Stimulated activated naive CD8-positive, alpha-beta T cell treated with anti-CD3 and anti-CD28 coated beads, Interleukin-15, Interleukin-2, amounts not matched to agents 100 ng/mL and 50 ng/mL, for 24 hours (primary cell): ENCODE measurements around the gene SERINC4.
A peak's percentile ranks its signal among the peaks of the same experiment; 100 is the strongest.
"Not testable (repeated sequence)": the region's sequence is repeated elsewhere in the genome, so short reads cannot be mapped to it uniquely, and the experiment has no call there.

ENCODE experiments used
- H3K27ac Mint-ChIP-seq: one replicate; pipeline ENCODE4 v1.8.0; 2021; ENCODE audit warnings: mild to moderate bottlenecking, mixed read lengths
- H3K27me3 Mint-ChIP-seq: one replicate; pipeline ENCODE4 v1.8.0; 2021; ENCODE audit warnings: mixed read lengths
- H3K36me3 Mint-ChIP-seq: one replicate; pipeline ENCODE4 v1.8.0; 2021; ENCODE audit warnings: low read depth, mixed read lengths
- H3K4me1 Mint-ChIP-seq: one replicate; pipeline ENCODE4 v1.8.0; 2021; ENCODE audit warnings: low read depth, mixed read lengths
- H3K4me3 Mint-ChIP-seq: one replicate; pipeline ENCODE4 v1.8.0; 2021; ENCODE audit warnings: mild to moderate bottlenecking, mixed read lengths
- H3K9me3 Mint-ChIP-seq: one replicate; pipeline ENCODE4 v1.8.0; 2021; ENCODE audit warnings: mixed read lengths

Gene SERINC4

DNA sequence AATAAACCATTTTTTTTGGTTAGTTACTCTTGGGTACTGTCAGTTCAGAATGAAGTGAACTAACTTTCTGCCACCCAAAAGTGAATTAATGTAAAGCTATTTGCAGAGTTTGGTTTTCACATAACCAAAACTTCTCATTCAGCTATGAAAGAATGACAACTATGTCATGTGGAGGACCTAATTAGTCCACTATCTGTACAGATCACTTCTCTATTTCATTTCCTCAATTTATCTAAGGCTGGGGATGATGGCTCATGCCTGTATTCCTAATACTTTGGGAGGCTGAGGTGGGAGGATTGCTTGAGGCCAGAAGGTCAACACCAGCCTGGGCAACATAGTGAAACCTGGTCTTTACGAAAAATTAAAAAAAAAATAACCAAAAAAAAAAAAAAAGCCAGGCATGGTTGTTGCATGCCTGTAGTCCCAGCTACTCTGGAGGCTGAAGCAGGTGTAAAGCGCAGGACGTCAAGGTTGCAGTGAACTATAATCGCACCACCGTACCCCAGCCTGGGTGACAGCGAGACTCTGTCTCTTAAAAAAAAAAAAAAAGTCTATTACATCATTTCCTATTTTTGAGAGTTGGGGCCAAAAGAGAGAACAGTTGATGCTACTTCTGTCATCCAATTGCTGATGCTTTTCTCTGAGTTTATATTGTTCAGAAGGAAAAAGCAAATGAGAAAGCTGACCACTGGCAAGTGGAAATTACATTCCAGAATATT lies 9.1 kb upstream of the SERINC4 start:
- Mint-ChIP-seq H3K4me3 (no peak overlapping the region), H3K4me1 (peaks cover 15% of the 10 kb centered on the region), H3K9me3 (no peaks in the 10 kb centered on the region), H3K36me3 (peaks cover 78% of the 10 kb centered on the region), H3K27ac (peak overlapping the region; percentile 76), H3K27me3 (no peaks in the 10 kb centered on the region)

DNA sequence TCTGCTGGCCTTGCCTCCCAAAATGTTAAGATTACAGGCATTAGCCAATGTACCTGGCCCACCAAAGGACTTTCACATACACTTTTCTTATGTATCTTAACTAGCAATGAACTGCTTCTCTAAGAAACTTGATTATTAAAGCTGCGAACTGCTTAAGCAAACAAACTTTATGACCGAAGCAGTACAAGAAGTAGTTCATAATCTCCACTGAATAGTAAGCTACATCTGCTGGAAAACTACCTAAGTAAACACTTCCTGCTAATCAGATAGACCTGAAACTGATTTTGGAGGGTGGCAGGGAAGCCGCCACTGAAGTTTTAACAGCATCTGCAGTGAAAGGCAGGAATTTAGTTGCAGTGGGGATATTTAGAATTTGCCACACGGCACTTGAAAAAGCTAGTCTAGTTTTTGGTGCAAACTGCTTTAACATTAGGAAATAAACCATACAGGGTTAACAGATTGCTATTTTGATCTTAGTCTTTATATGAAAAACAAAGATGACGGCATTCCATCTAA lies 8.5 kb upstream of the SERINC4 start:
- peaks cover 74% of the 10 kb centered on the region for H3K36me3 Mint-ChIP-seq
- no peak overlapping the region for H3K4me3 Mint-ChIP-seq

DNA sequence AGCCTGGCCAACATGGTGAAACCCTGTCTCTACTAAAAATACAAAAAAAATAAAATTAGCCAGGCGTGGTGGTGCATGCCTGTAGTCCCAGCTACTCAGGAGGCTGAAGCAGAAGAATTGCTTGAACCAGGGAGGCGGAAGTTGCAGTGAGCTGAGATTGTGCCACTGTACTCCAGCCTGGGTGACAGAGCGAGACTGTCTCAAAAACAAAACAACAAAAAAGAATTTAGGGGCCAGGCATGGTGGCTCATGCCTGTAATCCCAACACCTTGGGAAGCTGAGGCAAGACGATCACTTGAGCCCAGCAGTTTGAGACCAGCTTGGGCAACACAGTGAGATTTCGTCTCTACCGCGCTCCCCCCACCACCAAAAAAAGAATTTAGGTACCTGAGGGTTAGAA lies 2.7 kb upstream of the SERINC4 start:
- not testable (repeated sequence) for H3K9me3 Mint-ChIP-seq, H3K27me3 Mint-ChIP-seq, H3K4me3 Mint-ChIP-seq
- Mint-ChIP-seq H3K27ac (peak overlapping the region; percentile 26), H3K36me3 (peaks cover 81% of the 10 kb centered on the region), H3K4me1 (peaks cover 36% of the 10 kb centered on the region)

More for the DNA sequence above, 8.5 kb upstream of the SERINC4 start:
- peaks cover 15% of the 10 kb centered on the region for H3K4me1 Mint-ChIP-seq
- no peaks in the 10 kb centered on the region for H3K27me3 Mint-ChIP-seq
- H3K9me3 Mint-ChIP-seq, result no peaks in the 10 kb centered on the region
- H3K27ac Mint-ChIP-seq, result no peak overlapping the region

DNA sequence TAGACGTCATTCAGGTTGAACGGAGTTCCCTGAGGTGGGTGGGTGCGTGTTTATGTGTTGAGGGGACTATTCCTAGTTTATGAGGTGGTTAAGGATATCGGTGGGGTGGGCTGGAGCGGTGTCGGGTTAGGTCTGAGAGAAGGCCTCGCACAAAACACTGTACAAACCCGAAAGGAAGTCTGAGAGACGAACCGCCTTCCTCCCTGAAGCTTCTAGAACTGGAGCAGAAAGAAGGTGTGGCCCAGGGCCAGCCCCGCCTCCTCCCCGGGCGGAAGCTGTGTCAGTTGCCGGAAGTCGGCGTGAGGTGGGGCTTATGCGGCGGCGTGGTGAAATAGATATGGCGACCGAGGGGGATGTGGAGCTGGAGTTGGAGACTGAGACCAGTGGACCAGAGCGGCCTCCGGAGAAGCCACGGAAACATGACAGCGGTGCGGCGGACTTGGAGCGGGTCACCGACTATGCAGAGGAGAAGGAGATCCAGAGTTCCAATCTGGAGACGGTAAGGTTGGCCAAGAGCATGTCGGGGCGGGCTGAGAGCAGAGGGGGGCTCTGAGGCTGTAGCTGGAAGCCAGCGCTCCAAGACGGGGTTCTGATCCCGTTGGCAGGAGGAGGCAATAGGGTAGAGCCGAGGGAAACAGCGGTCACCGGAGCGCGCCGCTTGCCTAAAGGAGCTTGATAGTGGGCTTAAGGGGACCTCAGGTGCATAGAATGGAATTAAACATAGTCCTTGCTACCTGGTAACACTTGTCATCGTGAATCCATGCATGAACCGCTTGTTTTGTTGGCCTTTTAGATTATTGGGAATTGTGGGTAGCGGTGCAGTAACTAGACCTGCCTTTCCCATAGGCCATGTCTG lies 494 bp upstream of the SERINC4 start, which contains the start of gene HYPK:
Gene HYPK (plus strand): TSS at position 314 of the 856 bp plus-strand sequence. CDS start 24 bp downstream, at position 338.
- H3K4me3 Mint-ChIP-seq, result peak within 1 kb of the TSS; percentile 97
- H3K9me3 Mint-ChIP-seq, result no peaks in the 10 kb centered on the region
- H3K4me1 Mint-ChIP-seq, result peaks cover 40% of the 10 kb centered on the region
- H3K27ac Mint-ChIP-seq, result peak within 1 kb of the TSS; percentile 98
- H3K36me3 Mint-ChIP-seq, result peaks cover 76% of the 10 kb centered on the region
- no peaks in the 10 kb centered on the region for H3K27me3 Mint-ChIP-seq

DNA sequence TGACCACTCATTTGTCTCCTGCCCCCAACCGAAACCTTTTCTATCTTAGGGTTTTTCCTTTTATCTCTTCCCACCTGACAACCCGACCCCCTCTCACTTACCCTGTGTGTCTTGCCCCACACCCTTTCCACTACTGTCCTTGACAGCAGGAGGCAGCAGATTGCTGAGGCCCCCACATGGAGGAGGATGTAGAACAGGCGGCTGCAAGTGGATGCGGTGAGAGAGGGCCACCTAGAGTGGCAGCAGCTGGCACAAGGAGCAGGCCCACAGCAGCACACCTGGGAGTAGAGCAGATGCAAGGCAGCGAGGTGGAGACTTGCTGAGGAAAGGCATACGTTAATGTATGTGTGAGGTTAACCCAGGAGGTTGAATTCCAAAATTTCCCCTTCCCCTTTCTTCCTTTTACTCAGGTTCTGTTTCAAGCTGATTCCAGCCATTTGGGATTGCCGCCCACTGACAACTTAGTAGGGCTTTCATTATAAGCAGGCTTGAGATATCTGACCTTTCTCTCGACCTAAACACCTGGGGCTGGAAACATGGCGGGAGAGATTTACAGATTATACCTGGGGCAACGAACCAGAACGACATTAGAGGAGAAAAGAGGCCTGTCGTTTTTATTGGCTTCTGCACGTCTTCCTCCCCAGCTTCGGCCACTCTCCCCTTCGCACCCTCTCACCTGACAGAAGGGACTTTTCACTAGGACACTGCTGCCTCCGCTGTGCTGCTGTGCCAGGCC lies 643 bp downstream of the SERINC4 start:
- Mint-ChIP-seq H3K27me3 (no peaks in the 10 kb centered on the region), H3K4me3 (peak overlapping the region; percentile 97), H3K9me3 (no peaks in the 10 kb centered on the region), H3K36me3 (peaks cover 76% of the 10 kb centered on the region), H3K27ac (peak overlapping the region; percentile 98), H3K4me1 (peaks cover 49% of the 10 kb centered on the region)

DNA sequence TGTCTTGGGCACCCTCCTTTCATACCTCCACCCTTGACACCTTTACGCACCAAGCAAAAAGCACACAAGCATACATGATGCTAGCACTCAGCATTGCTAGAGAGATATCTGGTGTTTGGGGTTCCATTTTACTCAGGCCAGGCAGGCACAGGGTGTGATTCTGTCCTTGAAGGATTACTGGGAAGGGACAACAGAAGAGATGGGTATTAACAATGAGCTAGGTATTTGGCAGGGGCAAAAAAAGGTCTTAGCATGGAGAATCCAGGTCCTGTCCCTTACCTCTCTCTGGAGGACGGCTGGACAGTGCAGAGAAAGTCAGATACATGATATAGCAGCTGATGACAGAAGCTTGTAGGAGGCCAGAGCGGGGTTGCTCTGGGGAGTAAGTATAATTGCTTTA lies 3.5 kb downstream of the SERINC4 start:
- H3K27ac Mint-ChIP-seq, result no peak overlapping the region
- H3K9me3 Mint-ChIP-seq, result no peaks in the 10 kb centered on the region
- H3K4me3 Mint-ChIP-seq, result no peak overlapping the region
- no peaks in the 10 kb centered on the region for H3K27me3 Mint-ChIP-seq
- peaks cover 76% of the 10 kb centered on the region for H3K36me3 Mint-ChIP-seq
- peaks cover 61% of the 10 kb centered on the region for H3K4me1 Mint-ChIP-seq

DNA sequence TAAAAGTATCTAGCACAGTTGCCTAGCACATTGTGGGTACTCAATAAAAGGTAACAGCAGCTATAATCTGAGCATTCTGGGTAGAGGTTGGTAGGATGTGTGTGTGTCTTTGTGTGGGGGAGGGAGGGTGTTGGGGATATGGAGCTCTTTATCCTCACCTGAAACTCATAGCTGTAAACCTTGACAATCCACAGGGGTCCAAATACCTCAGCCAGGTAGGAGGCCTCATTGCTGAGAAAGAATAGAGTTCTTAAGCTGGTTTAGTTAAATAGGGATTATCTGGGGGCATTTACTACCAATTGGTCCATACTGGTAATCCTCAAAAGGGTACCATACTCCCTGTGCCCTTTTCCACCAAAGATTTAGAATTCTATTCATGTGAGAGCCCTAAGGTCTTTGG lies 4.0 kb downstream of the SERINC4 start:
- H3K36me3 Mint-ChIP-seq, result peaks cover 70% of the 10 kb centered on the region
- H3K4me3 Mint-ChIP-seq, result no peak overlapping the region
- no peaks in the 10 kb centered on the region for H3K9me3 Mint-ChIP-seq
- H3K4me1 Mint-ChIP-seq, result peaks cover 58% of the 10 kb centered on the region
- H3K27me3 Mint-ChIP-seq, result no peaks in the 10 kb centered on the region
- H3K27ac Mint-ChIP-seq, result no peak overlapping the region

DNA sequence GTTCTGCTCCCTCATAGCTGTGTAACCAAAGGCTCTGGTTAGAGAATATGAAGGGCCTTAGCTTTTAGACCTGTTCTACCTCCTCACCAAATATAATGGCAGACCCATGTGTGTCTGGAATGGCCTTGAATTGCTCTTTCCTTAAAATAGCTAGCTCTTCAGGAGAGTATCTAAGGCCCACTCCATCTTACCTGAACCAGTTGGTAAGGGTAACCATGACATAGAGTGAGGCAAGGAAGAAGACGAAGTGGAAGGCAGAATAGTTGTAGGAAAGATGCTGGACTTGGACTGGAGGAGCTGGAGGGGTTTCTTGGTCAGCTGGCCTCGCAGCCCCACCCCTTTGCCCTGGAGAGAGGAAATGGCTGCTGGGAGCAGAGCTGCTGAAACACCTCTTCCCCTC lies 4.8 kb downstream of the SERINC4 start:
- H3K27ac Mint-ChIP-seq, result peak overlapping the region; percentile 23
- no peaks in the 10 kb centered on the region for H3K9me3 Mint-ChIP-seq
- H3K4me1 Mint-ChIP-seq, result peaks cover 53% of the 10 kb centered on the region
- no peak overlapping the region for H3K4me3 Mint-ChIP-seq
- no peaks in the 10 kb centered on the region for H3K27me3 Mint-ChIP-seq
- H3K36me3 Mint-ChIP-seq, result peaks cover 63% of the 10 kb centered on the region

DNA sequence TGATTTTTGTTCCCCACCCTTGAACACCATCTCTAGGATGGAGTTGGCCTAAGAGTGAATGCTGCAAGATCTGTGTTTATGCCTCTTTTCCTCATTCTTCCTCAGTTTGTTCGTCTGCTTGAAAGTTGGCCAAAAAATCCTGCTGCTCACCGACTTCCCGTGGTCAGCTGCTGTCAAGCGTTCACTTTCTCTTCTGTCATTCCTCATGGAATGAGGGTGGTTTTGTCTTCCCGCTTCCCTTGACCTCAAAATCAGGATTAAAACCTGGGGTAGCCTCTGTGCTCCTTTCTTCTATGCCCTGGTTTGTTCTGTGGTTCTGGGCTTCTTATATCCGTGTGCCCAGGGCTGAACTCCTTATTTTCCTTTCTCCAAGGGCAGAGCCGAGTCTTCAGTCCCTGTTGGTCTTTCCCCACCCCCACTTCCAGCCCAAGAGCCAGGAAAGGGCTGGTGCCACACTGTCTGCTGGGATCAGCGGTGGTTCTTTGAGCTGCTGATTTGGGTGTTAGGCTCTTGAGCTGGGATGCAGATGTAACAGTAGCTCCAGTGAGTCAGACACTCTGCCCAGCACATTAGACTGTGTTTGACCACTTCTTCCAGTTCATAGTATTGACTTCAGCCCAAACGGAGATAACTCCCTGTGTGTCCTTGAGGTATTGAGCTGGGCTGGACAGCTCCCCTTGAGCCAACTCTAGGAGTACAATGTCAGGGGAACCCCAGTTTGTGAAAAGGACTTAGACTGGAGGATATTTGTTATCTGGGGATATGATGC lies 5.6 kb downstream of the SERINC4 start:
- Mint-ChIP-seq H3K27ac (peak overlapping the region; percentile 94), H3K9me3 (no peaks in the 10 kb centered on the region), H3K4me3 (peak overlapping the region; percentile 89), H3K36me3 (peaks cover 56% of the 10 kb centered on the region), H3K27me3 (no peaks in the 10 kb centered on the region), H3K4me1 (peaks cover 48% of the 10 kb centered on the region)

DNA sequence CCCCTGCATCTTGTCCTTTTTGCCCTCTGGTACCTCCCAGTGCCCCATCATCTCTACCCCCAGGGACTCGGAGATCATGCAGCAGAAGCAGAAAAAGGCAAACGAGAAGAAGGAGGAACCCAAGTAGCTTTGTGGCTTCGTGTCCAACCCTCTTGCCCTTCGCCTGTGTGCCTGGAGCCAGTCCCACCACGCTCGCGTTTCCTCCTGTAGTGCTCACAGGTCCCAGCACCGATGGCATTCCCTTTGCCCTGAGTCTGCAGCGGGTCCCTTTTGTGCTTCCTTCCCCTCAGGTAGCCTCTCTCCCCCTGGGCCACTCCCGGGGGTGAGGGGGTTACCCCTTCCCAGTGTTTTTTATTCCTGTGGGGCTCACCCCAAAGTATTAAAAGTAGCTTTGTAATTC lies 6.4 kb downstream of the SERINC4 start:
- Mint-ChIP-seq H3K27ac (peak overlapping the region; percentile 94), H3K4me1 (peaks cover 45% of the 10 kb centered on the region), H3K36me3 (peaks cover 48% of the 10 kb centered on the region), H3K9me3 (no peaks in the 10 kb centered on the region), H3K27me3 (no peaks in the 10 kb centered on the region), H3K4me3 (peak overlapping the region; percentile 89)

DNA sequence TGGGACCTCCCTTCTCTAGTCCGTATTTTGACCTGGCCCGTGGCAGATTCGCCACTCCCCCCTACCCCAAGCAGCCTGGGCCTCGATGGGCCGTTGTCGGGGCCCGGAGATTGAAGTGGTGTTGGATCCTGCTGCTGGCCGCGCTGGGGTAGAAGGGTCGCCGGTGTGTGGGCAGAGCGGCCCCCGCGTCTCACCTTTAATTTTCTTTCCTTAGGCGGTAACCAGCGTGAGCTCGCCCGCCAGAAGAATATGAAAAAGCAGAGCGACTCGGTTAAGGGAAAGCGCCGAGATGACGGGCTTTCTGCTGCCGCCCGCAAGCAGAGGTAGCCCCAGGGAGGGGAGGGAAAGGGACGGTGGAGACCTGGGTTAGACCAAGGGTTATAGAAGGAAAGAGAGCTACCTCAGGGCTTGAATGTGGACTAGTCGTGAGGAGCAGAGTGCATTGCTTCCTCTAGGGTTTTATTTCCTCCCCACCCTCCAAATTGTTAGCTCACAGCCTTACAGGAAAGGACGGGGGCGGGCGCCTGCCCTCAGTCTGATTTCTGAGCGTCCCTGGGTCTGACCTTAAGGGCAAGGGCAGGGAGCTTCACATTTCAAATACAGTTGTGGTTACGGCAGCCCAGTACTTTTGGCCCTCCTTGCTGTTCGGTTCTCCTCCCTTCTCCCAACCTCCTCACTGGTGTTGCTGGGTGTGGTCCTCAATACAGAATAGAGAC lies 7.1 kb downstream of the SERINC4 start:
- peak overlapping the region; percentile 94 for H3K27ac Mint-ChIP-seq
- H3K4me1 Mint-ChIP-seq, result peaks cover 40% of the 10 kb centered on the region
- peak overlapping the region; percentile 89 for H3K4me3 Mint-ChIP-seq
- no peaks in the 10 kb centered on the region for H3K9me3 Mint-ChIP-seq
- H3K27me3 Mint-ChIP-seq, result no peaks in the 10 kb centered on the region
- peaks cover 42% of the 10 kb centered on the region for H3K36me3 Mint-ChIP-seq

DNA sequence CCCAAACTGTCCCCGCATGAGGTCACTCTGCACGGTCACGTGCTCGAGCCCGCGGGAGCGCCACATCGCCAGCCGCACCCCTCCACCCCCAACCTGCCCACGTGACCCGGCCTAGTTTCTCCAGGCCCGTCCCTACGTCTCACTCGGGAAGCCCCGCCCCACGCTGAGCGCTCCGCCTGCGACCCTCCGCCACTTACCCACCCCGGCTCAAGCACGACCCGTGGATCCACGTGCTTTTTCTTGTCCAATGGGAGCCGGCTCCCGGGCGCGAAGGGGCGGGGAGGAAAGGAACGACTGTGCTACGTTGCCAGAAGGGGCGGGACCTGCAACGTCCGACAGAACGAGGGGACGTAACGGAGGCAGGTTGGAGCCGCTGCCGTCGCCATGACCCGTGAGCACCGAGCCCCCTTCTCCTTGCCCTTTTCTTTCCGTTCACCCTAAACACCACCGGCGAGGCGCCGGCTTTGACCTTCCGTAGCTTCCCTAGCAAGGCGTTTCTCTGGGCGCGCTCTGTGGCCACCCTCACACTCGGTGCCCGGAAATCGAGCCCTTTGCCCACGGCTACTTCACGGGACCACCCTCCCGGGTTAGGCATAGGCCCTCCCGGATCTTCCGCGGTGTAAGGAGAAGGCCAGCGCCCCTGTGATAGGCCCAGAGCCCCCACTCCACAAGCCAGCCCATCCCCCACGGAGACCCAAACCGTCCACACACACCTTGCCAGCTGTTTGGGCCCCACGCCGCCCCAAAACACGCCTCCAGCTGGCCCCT lies 7.8 kb downstream of the SERINC4 start, which contains the start of gene SERF2:
Gene SERF2 (plus strand): TSS at position 328 of the 768 bp plus-strand sequence. CDS start 57 bp downstream, at position 385.
- peaks cover 42% of the 10 kb centered on the region for H3K36me3 Mint-ChIP-seq
- H3K9me3 Mint-ChIP-seq, result no peaks in the 10 kb centered on the region
- H3K27me3 Mint-ChIP-seq, result no peaks in the 10 kb centered on the region
- peak within 1 kb of the TSS; percentile 89 for H3K4me3 Mint-ChIP-seq
- H3K27ac Mint-ChIP-seq, result peak within 1 kb of the TSS; percentile 94
- H3K4me1 Mint-ChIP-seq, result peaks cover 40% of the 10 kb centered on the region

DNA sequence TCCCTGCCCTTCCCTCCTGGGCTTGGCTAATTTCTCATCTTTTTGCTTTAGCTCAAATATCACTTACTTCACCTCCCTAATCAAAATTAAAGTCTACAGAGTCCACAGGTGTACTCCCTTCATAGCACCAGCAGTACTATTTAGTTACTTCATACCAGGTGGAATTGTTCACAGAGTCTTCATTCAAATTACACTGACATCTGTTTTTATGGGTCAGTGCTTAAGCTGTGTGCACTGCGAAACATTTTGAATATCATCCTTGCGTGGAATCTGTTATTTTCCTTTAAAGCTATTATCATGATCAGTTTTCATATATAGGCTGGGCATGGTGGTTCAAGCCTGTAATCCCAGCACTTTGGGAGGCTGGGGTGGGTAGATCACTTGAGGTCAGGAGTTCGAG lies 10.6 kb downstream of the SERINC4 start:
- peaks cover 18% of the 10 kb centered on the region for H3K36me3 Mint-ChIP-seq
- H3K4me1 Mint-ChIP-seq, result peaks cover 25% of the 10 kb centered on the region
- no peaks in the 10 kb centered on the region for H3K27me3 Mint-ChIP-seq
- H3K4me3 Mint-ChIP-seq, result no peak overlapping the region
- no peaks in the 10 kb centered on the region for H3K9me3 Mint-ChIP-seq
- H3K27ac Mint-ChIP-seq, result no peak overlapping the region
